NB4 (cell line): ENCODE results near the gene RICTOR.

ENCODE experiments used
- DNase-seq: peaks from one replicate; pipeline ENCODE4 v3.0.0; 2010; ENCODE audit warnings: low read depth
- H3K4me3 ChIP-seq: one replicate; pipeline ENCODE4 v1.5.1; 2011; ENCODE audit warnings: mild to moderate bottlenecking, low read depth, low read length, moderate library complexity
- MYC ChIP-seq: IDR thresholded peaks from 2 replicates; pipeline ENCODE4 v1.6.1; 2011; ENCODE audit warnings: low read depth, low read length
- POLR2A ChIP-seq: IDR thresholded peaks from 2 replicates; pipeline ENCODE4 v1.6.1; 2011; ENCODE audit warnings: mild to moderate bottlenecking; ENCODE audit not compliant: insufficient read length; ENCODE audit errors: extremely low read depth
- TF ChIP-seq, protein P1 (sequence below): IDR thresholded peaks from 2 replicates; pipeline ENCODE4 v1.6.1; 2011; ENCODE audit warnings: low read depth, low read length
- TF ChIP-seq, protein P2 (sequence below): IDR thresholded peaks from one replicate; pipeline ENCODE4 v1.5.1; 2012; ENCODE audit warnings: low read depth, low read length

Gene RICTOR

GRCh38 chr5:38921174-38921573 is 153.0 kb downstream of the RICTOR start:
- no peak overlapping the region for H3K4me3 ChIP-seq
- TF ChIP-seq, protein P1, sequence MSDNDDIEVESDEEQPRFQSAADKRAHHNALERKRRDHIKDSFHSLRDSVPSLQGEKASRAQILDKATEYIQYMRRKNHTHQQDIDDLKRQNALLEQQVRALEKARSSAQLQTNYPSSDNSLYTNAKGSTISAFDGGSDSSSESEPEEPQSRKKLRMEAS = no peak
- TF ChIP-seq MYC (no peak), POLR2A (no peak)
- TF ChIP-seq, protein P2, sequence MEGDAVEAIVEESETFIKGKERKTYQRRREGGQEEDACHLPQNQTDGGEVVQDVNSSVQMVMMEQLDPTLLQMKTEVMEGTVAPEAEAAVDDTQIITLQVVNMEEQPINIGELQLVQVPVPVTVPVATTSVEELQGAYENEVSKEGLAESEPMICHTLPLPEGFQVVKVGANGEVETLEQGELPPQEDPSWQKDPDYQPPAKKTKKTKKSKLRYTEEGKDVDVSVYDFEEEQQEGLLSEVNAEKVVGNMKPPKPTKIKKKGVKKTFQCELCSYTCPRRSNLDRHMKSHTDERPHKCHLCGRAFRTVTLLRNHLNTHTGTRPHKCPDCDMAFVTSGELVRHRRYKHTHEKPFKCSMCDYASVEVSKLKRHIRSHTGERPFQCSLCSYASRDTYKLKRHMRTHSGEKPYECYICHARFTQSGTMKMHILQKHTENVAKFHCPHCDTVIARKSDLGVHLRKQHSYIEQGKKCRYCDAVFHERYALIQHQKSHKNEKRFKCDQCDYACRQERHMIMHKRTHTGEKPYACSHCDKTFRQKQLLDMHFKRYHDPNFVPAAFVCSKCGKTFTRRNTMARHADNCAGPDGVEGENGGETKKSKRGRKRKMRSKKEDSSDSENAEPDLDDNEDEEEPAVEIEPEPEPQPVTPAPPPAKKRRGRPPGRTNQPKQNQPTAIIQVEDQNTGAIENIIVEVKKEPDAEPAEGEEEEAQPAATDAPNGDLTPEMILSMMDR = no peak
- DNase-seq = peak; percentile 16

DNA sequence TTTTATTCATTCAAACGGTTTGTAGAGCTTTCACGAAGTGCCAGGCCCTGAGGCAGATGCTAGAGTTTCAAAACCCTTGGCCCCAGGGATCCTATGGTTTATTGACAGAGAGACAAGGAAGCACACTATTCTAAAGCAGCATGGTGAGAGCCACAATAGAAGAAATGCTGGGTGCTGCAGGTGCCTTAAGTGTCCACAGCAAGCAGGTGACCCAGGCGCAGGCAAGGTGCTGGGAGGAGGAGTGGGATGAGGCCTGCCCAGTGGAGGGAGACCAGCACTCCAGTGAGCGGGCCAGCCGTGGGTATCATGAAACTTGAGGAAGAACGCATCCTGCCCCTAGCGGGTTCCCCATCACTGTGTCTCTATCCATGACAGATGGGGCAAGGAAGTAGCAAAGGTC is 157.4 kb downstream of the RICTOR start:
- DNase-seq = no peak
- no peak overlapping the region for H3K4me3 ChIP-seq
- TF ChIP-seq, protein P1 = no peak
- TF ChIP-seq, protein P2 = no peak
- no peak for TF ChIP-seq POLR2A
- TF ChIP-seq MYC = no peak

GRCh38 chr5:38913714-38914113 is 160.5 kb downstream of the RICTOR start:
- DNase-seq = no peak
- TF ChIP-seq, protein P2 = no peak
- TF ChIP-seq, protein P1 = no peak
- TF ChIP-seq POLR2A = no peak
- no peak for TF ChIP-seq MYC

DNA sequence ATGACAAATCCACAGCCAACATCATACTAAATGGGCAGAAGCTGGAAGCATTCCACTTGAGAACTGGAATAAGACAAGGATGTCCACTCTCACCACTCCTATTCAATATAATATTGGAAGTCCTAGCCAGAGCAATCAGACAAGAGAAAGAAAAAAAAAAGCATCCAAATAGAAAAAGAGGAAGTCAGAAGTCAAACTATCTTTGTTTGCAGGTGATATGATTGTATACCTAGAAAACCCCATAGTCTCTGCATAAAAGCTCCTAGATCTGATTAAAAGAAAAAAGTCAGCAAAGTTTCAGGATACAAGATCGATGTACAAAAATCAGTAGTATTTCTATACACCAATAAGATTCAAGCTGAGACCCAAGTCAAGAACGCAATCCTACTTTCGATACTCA is 162.3 kb downstream of the RICTOR start:
- TF ChIP-seq, protein P2 = no peak
- no peak for TF ChIP-seq MYC
- TF ChIP-seq POLR2A = no peak
- TF ChIP-seq, protein P1 = no peak
- no peak overlapping the region for H3K4me3 ChIP-seq
- DNase-seq = no peak

More at GRCh38 chr5:38913714-38914113, 160.5 kb downstream of the RICTOR start:
- no peak overlapping the region for H3K4me3 ChIP-seq

- no peak for DNase-seq
- H3K4me3 ChIP-seq = no peak overlapping the region
- TF ChIP-seq, protein P2 = no peak
- TF ChIP-seq, protein P1 = no peak
- TF ChIP-seq MYC = no peak
- TF ChIP-seq POLR2A = no peak
Measured at GRCh38 chr5:38906503-38906902, 167.7 kb downstream of the RICTOR start.

DNA sequence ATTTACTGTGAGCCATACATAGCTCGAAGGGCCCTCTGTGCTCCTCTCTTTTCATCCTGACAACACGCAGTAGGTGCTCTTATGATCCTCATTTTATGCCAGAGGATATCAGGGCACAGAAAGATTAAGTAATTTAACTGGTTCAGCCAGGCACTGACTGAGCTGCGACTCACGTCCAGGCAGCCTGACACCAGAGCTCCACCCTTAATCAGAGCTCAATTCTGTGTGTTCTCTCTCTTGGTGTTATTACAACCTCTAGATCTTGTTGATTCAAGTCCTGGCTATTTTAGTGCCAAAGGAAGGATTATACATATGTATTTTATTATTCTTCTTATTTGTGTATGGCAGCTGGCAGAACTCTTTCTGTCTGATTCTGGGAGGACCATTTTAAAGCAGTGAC is 168.7 kb downstream of the RICTOR start:
- H3K4me3 ChIP-seq = no peak overlapping the region
- no peak for DNase-seq
- TF ChIP-seq MYC = no peak
- TF ChIP-seq, protein P2 = no peak
- TF ChIP-seq, protein P1 = no peak
- no peak for TF ChIP-seq POLR2A
